ENCODE data around the gene SEPHS1. TPM values are rescaled to one million over a fixed set of nuclear protein-coding genes. Genes with fewer than 3 reads are reported as not detected.
"Not testable (repeated sequence)": the region's sequence is repeated elsewhere in the genome, so short reads cannot be mapped to it uniquely, and the experiment has no call there.

The SEPHS1 gene
- total and polyA plus RNA-seq, 9 donors, result 27.2 to 76.7 (median 50.6) TPM

DNA sequence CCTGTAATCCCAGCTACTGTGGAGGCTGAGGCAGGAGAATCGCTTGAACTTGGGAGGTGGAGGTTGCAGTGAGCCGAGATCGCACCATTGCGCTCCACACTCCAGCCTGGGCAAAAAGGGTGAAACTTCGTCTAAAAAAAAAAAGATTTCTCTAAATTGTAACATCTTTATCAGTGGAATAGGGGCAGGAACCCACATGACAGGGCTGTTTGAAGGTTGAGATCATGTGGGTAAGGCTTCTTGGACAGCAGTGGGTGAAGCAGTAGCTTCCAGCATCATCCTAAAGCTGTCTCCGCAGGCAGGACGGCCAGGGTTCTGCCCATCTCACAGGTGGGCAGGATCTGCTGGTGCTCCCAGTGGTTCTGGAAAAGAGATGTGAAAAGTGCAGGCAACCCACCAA lies 37.9 kb upstream of the SEPHS1 start:
- Histone ChIP-seq H3K9me3 (no peaks in the 10 kb centered on the region), H3K27me3 (no peaks in the 10 kb centered on the region), H3K27ac (no peak overlapping the region), H3K4me3 (no peak overlapping the region), H3K4me1 (ENCODE audit: insufficient read depth) (no peaks in the 10 kb centered on the region), H3K36me3 (no peaks in the 10 kb centered on the region)
- no peak for TF ChIP-seq POLR2A (IDR thresholded peaks at IDR 0.05)
- TF ChIP-seq, protein P1, sequence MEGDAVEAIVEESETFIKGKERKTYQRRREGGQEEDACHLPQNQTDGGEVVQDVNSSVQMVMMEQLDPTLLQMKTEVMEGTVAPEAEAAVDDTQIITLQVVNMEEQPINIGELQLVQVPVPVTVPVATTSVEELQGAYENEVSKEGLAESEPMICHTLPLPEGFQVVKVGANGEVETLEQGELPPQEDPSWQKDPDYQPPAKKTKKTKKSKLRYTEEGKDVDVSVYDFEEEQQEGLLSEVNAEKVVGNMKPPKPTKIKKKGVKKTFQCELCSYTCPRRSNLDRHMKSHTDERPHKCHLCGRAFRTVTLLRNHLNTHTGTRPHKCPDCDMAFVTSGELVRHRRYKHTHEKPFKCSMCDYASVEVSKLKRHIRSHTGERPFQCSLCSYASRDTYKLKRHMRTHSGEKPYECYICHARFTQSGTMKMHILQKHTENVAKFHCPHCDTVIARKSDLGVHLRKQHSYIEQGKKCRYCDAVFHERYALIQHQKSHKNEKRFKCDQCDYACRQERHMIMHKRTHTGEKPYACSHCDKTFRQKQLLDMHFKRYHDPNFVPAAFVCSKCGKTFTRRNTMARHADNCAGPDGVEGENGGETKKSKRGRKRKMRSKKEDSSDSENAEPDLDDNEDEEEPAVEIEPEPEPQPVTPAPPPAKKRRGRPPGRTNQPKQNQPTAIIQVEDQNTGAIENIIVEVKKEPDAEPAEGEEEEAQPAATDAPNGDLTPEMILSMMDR (IDR thresholded peaks at IDR 0.05), result no peak
- no peak for TF ChIP-seq EP300 (IDR thresholded peaks at IDR 0.05)
- intact Hi-C loops (cut with DNase I), result no loop called here
- 89 to 94% (median 92%) methylated on average over 7 of the region's 7 CpGs for WGBS, 3 donors
- DNase-seq, result no peak

DNA sequence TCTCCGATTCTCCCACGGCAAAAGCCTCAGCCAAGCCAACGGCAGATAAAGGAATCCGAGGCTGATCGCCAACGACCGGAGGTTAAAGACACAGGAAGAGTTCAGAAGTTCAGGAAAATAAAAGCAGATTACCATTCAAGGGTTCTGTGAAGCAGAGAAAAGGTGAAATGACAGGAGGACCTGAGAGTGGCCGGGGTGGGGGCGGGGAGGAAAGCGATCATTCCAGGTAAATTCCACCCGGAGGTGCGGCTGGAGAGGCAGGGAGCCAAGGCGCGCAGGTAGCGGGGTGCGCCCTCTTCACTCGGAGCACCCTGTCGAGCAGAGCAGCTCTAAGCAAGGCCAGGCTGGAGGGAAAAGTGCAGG lies 35.3 kb upstream of the SEPHS1 start:
- Histone ChIP-seq H3K27me3 (no peaks in the 10 kb centered on the region), H3K4me3 (no peak overlapping the region), H3K4me1 (ENCODE audit: insufficient read depth) (no peaks in the 10 kb centered on the region), H3K9me3 (no peaks in the 10 kb centered on the region), H3K36me3 (no peaks in the 10 kb centered on the region), H3K27ac (no peak overlapping the region)
- 7 to 12% (median 8%) methylated on average over 18 of the region's 18 CpGs for WGBS, 3 donors
- DNase-seq, result no peak
- intact Hi-C loops (cut with DNase I), result no loop called here
- TF ChIP-seq EP300 (IDR thresholded peaks at IDR 0.05), result no peak
- TF ChIP-seq, protein P1 (IDR thresholded peaks at IDR 0.05), result no peak
- TF ChIP-seq POLR2A (IDR thresholded peaks at IDR 0.05), result no peak

DNA sequence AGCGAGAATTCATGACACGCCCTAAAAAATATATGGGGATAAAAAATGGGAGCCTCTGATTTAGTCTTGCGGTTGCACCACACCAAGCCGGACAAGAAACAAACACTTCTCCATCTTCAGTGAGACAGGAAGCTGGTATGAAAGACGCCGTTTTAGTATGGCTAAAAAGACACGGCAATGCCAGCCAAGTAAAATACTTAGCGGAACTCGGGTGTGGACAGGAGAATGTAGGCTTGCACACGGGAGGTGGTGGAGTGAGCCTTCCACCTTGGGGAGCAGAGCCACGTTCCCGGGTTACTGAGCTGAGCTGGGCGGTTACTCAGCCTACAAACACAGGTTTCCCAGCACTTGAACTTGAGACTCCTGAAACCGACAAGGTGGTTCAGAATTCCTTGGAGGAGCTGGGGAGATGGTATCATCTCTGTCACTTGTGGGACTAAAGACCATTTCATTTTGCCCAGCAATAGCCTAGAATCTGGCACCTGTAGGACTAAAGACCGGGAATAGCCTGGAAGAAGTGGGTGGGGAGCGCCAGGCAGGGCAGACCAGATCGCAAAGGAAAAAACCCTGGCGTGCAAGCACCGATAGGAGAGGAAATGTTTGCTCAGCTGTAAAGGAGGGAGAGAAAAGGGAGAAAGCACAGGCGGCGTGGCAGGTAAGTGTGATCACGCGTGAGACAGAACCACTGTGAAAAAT lies 34.8 kb upstream of the SEPHS1 start:
- Histone ChIP-seq H3K9me3 (no peaks in the 10 kb centered on the region), H3K27me3 (no peaks in the 10 kb centered on the region), H3K4me3 (no peak overlapping the region), H3K36me3 (no peaks in the 10 kb centered on the region), H3K4me1 (ENCODE audit: insufficient read depth) (no peaks in the 10 kb centered on the region), H3K27ac (no peak overlapping the region)
- intact Hi-C loops (cut with DNase I), result no loop called here
- TF ChIP-seq, protein P1 (IDR thresholded peaks at IDR 0.05), result no peak
- no peak for TF ChIP-seq POLR2A (IDR thresholded peaks at IDR 0.05)
- no peak for TF ChIP-seq EP300 (IDR thresholded peaks at IDR 0.05)
- no peak for DNase-seq
- 24 to 31% (median 31%) methylated on average over 23 of the region's 23 CpGs for WGBS, 3 donors

DNA sequence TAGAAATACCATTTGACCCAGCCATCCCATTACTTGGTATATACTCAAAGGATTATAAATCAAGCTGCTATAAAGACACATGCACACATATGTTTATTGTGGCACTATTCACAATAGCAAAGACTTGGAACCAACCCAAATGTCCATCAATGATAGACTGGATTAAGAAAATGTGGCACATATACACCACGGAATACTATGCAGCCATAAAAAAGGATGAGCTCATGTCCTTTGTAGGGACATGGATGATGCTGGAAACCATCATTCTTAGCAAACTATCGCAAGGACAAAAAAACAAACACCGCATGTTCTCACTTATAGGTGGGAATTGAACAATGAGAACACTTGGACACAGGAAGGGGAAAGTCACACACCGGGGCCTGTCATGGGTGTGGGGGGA lies 31.0 kb upstream of the SEPHS1 start:
- DNase-seq; intact Hi-C loops (cut with DNase I); H3K4me1 ChIP-seq (ENCODE audit: insufficient read depth); H3K27ac ChIP-seq; H3K36me3 ChIP-seq; H3K27me3 ChIP-seq; H3K4me3 ChIP-seq; H3K9me3 ChIP-seq: not testable (repeated sequence)
- WGBS, 3 donors, result 97% methylated on average over 4 of the region's 4 CpGs

DNA sequence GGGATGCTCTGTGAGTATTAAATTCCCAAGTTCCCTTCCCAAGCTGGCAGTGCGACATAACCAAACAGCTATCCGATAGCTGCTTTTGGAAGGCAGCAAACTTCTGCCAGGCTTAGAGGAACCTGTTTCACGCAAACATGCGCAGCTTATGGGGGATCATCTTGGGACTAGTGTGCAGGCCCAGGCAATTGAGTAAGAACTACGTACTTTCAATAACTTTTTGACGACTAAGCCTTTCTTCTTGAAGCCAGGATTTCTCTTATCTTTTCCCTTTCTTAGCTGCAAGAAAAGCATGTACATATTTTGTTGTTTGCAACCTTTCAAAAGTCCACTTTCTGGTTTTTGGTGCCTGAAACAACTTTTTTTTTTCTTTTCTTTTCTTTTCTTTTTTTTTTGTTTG lies 28.7 kb upstream of the SEPHS1 start:
- H3K27me3 ChIP-seq, result no peaks in the 10 kb centered on the region
- no peaks in the 10 kb centered on the region for H3K4me1 ChIP-seq (ENCODE audit: insufficient read depth)
- no peaks in the 10 kb centered on the region for H3K36me3 ChIP-seq
- intact Hi-C loops (cut with DNase I), result no loop called here
- no peak overlapping the region for H3K4me3 ChIP-seq
- DNase-seq, result no peak
- H3K27ac ChIP-seq, result no peak overlapping the region
- 56 to 60% (median 59%) methylated on average over 6 of the region's 6 CpGs for WGBS, 3 donors
- TF ChIP-seq POLR2A (IDR thresholded peaks at IDR 0.05), result no peak
- TF ChIP-seq EP300 (IDR thresholded peaks at IDR 0.05), result no peak
- TF ChIP-seq, protein P1 (IDR thresholded peaks at IDR 0.05), result no peak
- no peaks in the 10 kb centered on the region for H3K9me3 ChIP-seq
